22Rv1 (cell line): ENCODE results near the gene KCNJ6.

Experiments
- H3K27ac ChIP-seq: fragments of 450-650 bp; 2 replicates; pipeline ENCODE4 v1.5.1; 2017
- ZFX ChIP-seq: fragments of 450-650 bp; IDR thresholded peaks from 2 replicates; pipeline ENCODE4 v1.6.1; 2017; ENCODE audit warnings: antibody characterized with exemption, borderline replicate concordance
- TF ChIP-seq, protein P1 (sequence below): fragments of 450-650 bp; IDR thresholded peaks from 2 replicates; pipeline ENCODE4 v1.5.1; 2017; ENCODE audit warnings: mild to moderate bottlenecking

KCNJ6 gene

DNA sequence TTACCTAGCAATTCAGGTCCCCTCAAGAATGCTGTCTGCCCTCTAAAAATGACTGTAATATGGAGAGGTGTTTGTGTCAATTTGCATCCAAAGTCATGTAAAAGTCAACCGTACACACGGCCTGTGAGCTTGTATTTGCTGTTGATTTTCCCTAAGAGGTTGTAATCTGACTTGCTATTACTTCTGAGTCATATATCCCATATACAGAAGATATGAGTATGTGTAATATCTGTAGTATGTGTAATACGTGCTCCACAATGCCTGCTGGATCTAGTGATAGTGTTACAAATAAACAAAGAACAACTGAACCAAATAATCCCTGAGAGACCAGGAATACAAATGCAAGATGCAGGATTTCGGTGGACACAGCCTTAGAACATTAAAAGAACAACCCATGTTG, 1.4 kb upstream of the KCNJ6 start:
- H3K27ac ChIP-seq: no peak overlapping the region

GRCh38 chr21:37915941-37916309, 332 bp downstream of the KCNJ6 start:
- TF ChIP-seq, protein P1, sequence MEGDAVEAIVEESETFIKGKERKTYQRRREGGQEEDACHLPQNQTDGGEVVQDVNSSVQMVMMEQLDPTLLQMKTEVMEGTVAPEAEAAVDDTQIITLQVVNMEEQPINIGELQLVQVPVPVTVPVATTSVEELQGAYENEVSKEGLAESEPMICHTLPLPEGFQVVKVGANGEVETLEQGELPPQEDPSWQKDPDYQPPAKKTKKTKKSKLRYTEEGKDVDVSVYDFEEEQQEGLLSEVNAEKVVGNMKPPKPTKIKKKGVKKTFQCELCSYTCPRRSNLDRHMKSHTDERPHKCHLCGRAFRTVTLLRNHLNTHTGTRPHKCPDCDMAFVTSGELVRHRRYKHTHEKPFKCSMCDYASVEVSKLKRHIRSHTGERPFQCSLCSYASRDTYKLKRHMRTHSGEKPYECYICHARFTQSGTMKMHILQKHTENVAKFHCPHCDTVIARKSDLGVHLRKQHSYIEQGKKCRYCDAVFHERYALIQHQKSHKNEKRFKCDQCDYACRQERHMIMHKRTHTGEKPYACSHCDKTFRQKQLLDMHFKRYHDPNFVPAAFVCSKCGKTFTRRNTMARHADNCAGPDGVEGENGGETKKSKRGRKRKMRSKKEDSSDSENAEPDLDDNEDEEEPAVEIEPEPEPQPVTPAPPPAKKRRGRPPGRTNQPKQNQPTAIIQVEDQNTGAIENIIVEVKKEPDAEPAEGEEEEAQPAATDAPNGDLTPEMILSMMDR: no peak
- TF ChIP-seq ZFX: no peak
- H3K27ac ChIP-seq: no peak overlapping the region

More for the DNA sequence above, 1.4 kb upstream of the KCNJ6 start:
- TF ChIP-seq ZFX: no peak
- TF ChIP-seq, protein P1: no peak

DNA sequence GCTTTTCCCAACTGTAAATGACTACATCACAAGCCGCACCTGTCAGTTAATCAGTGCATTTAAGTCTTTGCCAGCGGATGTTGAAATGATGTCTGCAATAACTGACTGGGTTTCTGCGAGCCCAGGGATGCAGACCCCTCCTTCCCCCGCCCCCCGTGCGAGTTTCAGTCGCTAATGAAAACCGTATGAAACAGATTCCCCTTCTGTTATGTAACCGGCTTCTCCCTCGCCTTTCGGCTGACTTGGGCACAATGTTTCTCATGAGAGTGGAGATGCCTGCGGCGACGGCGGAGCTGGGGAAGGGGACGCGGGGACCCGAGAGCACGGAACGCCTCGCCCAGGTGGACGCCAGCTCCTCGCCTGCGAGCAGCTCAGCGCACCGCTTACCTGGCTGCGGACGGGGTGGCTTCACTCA, 753 bp downstream of the KCNJ6 start:
- TF ChIP-seq ZFX: no peak
- TF ChIP-seq, protein P1: no peak

GRCh38 chr21:37912616-37913015, 3.6 kb downstream of the KCNJ6 start:
- TF ChIP-seq, protein P1: no peak
- TF ChIP-seq ZFX: no peak

More for the DNA sequence above, 753 bp downstream of the KCNJ6 start:
- H3K27ac ChIP-seq: no peak overlapping the region

DNA sequence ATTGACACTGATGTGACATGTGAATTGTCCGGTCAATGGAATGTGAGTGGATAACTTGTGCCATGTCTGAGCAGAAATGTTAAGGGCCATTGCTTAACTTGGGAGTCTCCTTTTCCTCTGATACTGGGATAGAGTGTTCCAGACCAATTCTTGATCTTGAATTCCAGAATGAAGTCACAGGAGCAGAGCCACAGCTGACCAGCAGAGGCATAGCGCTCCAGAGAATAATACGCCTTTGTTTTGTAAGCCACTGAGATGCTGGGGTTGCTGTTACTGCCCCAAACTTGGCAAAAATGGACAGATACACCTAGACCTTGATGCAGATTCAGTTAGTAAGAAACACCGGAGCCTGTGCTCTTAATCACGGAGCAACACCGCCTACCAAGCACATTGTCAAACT, 6.3 kb downstream of the KCNJ6 start:
- H3K27ac ChIP-seq: no peak overlapping the region
- no peak for TF ChIP-seq ZFX
- TF ChIP-seq, protein P1: no peak

More at GRCh38 chr21:37912616-37913015, 3.6 kb downstream of the KCNJ6 start:
- H3K27ac ChIP-seq: no peak overlapping the region

DNA sequence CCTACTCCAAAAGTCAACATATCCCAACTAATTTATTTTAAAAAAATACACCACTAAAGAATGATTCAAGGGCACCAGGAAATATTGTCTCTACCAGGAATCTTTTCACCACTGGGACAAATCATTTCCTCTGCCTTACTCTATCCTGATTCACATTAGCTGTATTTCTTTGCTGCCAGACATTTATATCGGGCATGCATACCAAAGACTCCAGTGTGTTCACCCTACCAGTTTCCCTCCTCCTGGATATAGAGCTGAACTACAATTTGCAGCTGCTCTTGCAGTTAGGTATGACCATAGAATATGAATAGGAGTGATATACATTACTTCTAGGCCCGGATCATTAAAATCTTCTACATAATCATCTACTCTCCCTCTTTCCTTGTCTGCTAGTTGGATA, 7.6 kb downstream of the KCNJ6 start:
- no peak overlapping the region for H3K27ac ChIP-seq
- no peak for TF ChIP-seq ZFX
- TF ChIP-seq, protein P1: no peak

DNA sequence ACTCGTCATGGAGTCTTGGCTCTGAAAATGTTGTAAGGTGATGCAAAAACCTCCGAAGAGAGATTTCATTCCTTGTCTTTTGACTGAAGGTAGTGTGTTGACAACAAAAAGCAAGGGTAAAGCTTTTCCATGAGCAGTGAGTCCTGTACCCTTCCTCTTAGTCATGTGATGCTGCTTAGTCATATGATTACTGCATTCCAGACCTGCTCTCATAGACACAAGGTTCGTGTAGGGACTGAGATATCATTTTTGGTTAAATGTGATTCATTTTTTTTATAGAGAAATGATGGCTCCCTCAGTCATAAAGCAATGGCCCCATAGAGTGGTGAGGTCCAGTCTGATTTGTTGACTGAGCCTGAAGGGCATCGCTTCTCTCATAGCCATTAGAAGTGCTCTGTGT, 9.2 kb downstream of the KCNJ6 start:
- no peak overlapping the region for H3K27ac ChIP-seq
- TF ChIP-seq, protein P1: no peak
- no peak for TF ChIP-seq ZFX
